HG03558 (cell line): ENCODE data around the gene FRK.
"Not testable (repeated sequence)": the region's sequence is repeated elsewhere in the genome, so short reads cannot be mapped to it uniquely, and the experiment has no call there.

ENCODE experiments used
- ATAC-seq: cut with Tn5 transposase; IDR thresholded peaks from one replicate; pipeline ENCODE4 v1.9.1; 2021; ENCODE audit warnings: moderate number of reproducible peaks; ENCODE audit not compliant: unreplicated experiment; ENCODE audit errors: extremely low read depth

FRK gene

DNA sequence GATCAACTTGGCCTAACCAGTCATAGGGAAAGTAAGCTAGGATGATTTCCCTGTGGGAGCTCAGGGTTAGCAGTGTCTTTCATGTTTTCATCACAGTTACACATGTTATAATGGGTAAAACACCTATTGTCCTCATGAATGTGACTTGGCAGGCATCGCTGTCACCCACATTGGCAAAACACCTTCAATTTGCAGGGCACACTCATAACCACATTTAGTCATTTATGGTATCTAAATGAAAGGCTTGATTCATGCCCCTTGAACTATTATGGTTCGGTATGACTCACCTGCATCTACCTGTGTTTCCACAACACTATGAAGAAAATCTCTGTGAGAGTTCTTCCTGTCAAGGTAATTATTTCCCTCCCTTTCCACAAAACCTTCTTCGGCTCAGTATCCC is 49.2 kb downstream of the FRK start:
- ATAC-seq = peak; percentile 49

DNA sequence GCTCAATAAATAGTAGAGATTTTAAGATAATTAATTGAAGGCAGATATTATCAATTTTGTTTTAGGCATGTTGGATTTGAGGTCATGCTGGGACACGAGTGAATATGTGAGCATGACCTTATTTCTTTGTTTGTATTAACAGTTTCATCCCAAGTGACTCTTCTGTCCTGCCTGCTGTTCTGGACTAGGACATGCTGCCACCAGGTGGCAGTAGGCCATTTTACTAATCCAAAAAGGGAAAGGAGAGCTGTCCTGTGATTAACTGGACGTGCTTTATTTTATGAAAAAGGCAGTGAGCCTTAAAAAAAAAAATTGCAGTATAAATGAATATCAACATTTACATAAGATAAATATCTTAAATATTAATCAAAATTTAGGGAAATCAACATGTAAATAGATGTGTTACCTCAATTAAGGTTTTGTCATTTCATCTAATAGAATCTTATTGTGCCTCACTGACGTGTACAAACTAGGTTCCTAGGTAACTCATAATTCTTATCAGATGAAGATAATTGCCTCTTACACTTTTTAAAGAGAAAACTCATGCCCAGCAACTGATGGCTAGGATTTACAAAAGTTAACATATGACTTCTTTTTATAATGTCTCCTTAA is 49.8 kb downstream of the FRK start:
- ATAC-seq = no peak

DNA sequence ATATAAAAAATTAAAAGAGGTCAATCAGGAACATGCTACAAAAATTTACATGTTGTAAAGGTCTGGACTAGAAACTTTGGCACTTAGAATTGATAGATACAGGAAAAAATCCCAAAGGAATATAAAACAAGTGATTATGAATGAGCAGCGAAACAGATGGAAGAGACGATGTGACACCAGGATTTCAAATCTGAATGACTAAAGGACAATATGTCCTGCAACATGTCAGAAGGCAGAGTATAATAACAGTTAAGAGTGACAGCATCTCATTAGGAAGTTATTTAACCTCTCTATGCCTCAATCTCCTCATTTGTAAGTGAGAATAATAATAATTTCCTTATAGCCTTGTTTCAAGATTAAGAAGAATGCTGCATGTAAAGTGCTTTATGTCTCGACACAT is 50.3 kb downstream of the FRK start:
- ATAC-seq = no peak

DNA sequence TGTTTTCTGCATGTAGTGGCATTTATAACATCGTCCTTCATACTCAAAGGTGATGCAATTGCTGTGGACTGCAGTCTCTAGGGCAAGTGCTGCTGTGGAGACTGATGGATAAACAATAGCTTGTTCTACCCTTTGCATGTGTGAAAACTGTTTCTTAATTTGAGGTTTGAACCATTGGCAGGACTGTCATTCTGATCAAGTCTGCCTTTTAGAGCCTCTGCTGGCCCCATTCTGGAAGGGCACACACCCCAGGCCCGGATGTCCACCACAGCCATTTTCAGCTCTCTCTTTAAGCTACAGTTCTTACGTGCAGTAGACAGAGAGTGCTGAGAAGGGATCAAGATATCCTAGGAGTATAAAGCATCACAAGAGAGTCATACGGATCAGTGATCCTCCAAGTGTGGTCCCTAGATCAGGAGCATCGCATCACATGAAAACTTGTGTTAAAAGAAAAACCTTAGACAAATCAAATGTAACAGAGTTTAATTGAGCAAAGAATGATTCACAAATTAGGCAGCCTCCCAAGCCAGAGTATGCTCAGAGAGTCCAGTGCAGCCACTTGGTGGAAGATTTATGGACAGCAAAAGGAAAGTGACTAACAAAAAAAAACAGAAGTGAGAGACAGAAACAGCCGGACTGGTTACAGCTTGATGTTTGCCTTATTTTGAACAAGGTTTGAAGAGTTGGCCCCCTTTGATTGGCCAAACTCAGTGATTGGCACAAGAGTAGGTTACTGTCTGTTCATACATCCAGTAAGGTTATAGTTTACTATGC is 52.0 kb downstream of the FRK start:
- ATAC-seq = peak; percentile 40

DNA sequence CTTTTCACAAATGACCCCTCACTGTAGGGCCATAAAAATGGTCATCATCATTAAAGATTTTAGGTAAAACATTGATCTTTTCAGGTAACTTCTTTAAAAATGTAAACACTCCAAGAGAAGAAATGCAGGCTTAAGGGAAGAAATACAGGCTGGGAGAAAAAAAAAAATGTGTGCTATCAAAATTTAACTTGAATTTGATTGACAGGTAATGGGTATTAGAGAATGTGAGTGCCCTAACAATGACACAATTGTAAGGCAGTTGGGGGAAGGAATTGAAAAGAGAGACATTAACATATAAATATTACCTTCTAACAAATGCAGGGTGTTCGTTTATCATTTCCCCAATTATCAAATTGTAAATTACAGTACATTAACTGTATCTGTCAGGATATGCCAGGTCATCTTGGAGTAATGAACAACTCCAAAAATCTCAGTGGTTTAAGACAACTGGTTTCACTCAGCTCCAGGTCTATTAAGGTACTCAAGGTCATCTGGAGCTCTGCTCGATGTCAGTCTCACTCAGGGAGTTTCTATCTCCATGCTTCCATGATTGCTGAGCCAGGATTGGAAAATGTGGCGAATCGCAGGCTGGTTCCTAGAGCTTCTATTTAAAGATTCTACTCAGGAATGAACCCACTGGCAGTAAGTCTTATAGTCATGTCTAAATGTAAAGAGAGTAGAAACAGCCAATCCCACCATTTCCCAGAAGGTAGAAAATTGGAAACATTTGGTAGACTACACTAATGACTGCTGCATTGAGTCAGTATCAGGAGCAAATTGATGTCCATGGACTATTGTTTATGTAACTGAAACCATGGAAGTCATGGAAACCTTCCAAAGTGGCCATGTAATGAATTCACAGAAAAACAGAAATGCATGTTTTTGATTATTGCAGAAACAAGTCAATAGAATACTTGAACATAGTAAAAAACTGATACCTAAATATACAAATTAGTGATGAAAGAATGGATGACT is 55.6 kb downstream of the FRK start:
- ATAC-seq = no peak

DNA sequence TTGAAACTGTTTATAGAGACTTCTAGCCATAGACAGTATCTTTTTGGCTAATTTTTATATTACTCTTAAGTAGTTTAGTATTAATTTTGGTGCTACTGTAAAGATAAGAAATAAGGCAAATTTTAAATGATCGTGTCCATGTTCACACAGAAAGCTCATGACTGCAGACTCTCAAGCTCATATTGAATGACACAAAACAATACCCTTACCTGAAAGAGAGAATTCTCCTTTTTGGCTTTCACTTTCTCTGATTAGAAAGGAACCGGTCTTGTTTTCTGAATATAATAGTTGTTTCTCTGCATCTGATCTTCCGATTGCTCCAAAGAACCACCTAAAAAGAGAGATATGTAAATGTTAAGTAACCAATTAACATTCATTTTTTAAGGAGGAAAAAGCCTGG is 57.0 kb downstream of the FRK start:
- peak; percentile 82 for ATAC-seq

DNA sequence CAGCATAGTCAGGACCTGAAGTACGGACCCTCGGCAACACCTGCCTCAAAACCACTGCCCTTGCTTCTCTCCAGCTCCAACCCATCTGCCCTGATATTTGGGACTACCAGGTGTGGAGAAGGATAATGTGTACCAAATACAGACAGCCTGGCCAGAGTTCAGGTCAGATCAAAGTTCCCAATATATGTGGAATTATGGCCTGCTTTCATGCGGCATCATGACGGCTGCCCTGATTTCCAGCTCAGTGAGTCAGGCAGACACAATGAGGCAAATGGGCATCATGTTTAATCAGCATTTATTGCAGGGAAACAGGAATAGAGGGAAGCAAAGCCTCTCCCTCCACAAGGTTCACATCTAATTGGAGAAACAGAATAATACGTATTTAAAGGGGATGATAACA is 57.9 kb downstream of the FRK start:
- no peak for ATAC-seq

DNA sequence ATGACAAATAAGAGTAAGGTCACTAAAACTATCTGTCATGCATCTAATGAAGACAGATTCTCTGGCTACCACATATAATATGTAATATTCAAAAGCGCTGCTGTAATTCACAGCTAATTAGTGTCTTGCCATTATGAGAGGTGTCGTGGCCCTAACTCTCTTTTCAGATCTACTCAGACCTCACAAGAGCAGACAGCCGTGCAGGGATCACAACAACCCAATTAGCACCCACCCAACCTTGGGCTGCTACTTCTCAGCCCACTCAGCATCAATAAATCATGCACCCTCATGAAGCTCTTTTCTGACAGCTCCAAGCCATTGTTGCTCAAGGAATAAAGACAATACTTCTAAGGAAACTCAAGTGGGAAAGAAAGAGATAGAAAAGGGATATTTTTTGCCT is 61.5 kb downstream of the FRK start:
- no peak for ATAC-seq

DNA sequence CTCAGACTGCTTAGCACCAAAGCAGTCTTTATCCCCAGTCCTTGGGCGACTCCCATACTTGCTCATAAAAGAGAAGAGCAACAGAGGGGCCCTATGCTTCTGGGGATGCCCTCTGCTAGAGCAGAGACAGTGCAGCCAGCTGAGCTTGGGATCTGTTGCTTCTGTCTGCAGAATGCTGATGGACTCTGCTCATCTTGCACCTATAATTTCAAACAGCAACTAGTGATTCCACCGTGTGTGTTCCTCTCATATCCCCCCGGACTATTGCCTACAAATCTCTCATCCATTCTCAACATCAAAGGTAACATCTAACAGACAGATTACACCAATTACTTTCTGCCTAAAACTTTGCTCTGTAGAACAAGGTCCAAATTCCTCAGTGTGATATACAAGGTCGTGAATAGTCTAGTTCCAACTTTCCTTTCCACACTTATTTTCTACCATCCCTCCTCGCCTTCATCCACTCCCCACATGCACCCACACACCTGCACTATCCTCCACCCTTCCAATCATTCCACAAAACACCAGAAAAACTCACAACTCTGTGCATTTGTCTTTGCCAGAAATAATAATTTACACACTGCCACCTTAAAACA is 62.6 kb downstream of the FRK start:
- ATAC-seq = no peak

DNA sequence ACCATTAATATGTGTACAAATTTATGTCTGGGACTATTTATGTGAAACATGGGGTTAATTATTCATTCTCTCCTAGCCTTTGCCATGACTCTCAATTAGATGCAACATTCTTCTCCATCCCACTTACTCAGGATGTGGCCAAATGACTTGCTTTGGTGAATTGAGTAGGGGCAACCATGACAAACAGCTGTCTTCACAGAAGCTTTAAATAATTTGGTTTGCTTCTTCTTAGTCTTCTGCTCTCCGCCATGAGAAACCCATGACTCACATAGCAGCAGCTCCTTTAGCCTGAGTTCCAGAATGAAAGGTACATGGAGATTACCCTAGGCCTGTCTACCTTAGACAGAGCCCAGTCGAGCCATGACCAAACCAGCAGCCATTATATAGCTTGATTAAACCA is 74.7 kb downstream of the FRK start:
- no peak for ATAC-seq

DNA sequence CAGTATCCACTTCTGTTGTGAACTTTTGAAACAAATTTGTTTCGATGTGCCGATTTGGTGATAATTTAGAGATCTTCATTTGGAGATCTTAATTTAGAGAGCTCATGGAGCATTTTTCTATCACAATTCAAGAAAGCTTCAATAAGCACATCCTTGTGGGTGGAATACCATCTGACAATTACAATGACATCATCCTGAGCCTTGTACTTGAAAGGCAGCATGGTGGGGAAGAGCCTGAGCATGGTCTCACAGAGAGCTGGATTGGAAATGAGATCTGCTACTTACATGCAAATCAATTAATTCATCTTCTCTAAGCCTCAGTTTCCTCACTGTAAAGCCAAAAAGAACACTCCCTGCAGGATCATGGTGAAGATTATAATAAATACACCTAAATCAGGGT is 75.9 kb downstream of the FRK start:
- ATAC-seq = no peak

DNA sequence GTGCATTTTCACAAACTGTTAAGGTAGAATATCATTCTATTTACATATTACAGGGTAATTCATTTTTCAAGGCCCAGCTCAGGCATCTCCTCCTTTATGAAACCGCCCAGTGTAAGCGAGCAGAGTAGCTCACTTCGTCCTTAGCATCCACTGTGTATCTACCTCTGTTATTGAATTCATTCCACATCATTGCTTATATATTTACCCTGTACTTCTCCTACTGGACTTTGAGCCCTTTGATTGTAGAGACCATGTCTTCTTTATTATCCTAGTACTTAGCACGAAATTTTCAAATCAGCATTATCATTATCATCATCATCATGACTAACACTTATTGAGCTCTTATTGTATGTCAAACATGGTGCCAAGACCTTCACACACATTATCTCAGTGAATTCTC is 76.7 kb downstream of the FRK start:
- ATAC-seq = no peak

DNA sequence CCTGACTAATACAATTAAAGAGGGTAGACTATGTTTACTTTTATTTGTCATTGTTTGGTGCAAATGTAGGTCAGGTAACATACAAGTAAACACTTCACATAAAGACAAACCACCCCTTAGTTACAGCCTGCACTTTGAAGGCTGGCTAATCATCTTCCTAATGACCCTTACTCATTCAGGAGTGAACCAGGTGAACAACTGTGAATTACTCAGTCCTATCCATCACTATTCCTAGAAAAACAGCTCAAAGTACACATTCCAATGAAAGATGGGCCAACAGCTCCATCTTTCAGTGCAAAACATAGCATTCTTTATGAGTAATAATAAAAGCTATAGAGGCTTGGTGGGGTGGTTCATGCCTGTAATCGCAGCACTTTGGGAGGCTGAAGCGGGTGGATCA is 78.2 kb downstream of the FRK start:
- ATAC-seq = no peak

DNA sequence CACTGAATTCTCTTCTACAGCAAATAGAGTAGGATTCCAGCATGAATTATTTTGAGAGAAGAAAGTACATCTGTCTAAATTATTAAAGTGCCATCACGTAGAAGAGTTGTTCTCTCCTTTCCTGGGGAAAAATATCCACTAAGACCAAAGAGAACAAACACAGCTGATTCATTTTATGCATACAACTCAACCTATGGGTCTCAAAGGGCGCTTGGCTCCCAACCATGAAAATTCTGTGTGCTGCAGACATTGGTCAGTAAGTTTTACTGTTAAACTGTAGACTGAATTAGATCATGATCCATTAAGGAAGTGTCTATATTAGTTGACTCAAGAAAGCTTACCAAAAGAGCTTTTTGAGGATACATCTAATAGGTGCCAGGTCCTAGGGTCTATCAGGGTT is 83.5 kb downstream of the FRK start:
- ATAC-seq = no peak

DNA sequence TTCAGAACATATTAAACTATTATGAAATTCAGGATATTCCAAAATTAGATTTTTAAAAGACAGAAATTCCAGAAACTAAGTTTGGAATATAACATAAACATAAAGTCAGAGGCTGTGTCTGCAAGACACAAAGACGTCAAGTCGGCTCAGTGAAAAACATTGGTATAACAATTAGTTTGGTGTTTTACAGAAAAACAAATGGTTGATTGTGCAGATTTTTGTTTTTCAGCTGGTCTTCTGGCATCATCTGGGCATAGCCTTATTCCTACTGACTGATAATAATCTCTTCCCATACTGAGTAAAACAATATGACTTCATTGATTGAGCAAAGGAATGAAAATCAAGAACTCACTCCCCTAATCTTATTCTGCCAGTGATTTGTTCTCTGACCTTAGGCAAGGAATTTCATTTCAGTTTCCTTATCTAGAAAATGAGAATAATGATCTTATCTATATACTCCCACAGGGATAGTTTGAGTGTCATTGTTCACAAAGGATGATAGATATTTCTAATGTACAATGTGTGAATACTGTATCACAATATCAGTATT is 84.3 kb downstream of the FRK start:
- no peak for ATAC-seq

DNA sequence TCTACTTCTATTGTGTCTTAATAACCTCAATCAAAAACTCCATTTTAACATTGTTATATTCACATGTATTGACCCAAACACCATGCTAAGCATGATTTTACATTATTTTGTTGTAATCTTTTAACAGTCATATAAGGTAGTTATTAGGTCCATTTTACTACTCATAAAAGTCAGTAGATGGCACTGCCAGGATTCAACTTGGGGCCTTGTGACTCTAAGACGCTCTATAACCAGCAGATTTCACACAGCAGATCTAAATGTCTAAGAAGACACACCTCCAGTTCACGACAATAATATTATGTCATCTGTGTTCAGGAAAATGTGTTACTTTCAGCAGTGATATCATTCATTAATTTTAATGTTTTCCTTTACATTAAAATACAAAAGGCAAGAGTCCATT is 88.0 kb downstream of the FRK start:
- ATAC-seq = no peak

DNA sequence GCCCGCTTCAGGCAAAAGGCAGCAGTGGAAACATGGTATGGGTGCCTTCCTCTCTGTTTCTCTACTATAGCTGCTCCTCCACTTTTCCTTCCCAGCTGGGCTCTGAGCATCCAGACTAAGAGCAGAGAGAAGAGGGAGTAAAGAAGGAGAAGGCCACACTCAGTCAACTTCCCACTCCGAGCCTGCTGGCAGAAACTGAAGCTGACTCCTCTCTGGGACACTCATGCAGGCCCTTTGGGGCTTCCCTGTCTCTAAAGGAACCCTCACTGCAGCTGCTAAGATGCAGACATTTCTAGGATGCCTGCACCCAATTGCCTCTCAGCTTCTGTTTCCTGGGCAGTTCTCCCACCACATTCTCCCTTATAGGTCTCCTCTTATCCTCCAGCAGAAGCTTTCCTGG is 88.9 kb downstream of the FRK start:
- ATAC-seq = no peak

DNA sequence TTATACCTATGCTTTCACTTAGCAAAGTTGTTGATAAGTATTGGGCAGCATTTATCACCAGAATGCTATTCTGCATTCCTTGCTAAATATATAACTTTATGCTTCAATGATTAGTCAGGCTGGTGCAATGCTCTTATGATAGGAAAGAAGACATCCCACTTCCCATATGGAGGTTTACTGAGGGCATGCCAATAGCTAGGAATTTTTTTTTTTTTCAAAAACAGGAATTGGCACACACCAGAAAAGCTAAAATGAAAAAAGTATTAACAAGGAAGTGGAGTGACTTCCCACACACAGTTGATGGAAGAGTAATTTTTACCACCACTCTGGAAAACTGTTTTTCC is 90.8 kb downstream of the FRK start:
- ATAC-seq = no peak

DNA sequence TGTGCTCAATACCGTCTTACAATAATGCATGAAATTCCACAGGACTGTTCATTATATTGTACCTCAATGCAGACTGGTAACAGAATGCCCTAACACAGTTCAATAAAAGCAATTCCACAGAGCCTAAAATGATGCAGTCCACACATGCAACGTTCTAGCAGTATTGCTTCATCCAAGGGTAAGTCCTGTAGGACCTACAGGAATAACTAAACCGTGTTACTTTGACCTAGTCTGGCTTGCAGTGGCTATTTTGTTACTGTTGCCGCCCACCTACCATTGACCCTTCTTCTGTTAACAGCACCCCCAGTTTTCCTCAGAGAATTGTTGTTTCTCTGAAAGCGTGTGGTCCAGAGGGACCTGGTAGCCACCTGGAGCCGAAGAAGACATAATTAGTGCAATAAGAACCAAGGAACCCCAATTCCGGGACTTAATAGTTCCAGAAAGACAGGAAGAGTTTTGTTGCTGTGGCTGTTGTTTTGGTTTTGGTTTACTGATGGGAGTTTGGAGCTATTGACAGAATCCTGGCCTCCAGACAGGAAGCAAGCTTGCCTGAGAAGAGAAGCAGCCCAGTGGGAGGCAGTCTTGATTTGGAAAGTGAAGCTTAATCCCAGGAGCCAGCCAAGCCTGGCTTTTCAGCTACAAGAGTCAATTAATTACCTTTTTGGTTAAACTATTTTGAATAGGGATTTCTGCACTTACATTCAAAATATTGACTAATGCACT is 91.3 kb downstream of the FRK start:
- no peak for ATAC-seq

DNA sequence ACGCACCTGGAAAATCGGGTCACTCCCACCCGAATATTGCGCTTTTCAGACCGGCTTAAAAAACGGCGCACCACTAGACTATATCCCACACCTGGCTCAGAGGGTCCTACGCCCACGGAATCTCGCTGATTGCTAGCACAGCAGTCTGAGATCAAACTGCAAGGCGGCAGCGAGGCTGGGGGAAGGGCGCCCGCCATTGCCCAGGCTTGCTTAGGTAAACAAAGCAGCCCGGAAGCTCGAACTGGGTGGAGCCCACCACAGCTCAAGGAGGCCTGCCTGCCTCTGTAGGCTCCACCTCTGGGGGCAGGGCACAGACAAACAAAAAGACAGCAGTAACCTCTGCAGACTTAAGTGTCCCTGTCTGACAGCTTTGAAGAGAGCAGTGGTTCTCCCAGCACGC is 100.4 kb downstream of the FRK start:
- ATAC-seq = not testable (repeated sequence)
